ENCODE results near the gene LRRC14B.
"Not testable (repeated sequence)": the region's sequence is repeated elsewhere in the genome, so short reads cannot be mapped to it uniquely, and the experiment has no call there.

Gene LRRC14B

DNA sequence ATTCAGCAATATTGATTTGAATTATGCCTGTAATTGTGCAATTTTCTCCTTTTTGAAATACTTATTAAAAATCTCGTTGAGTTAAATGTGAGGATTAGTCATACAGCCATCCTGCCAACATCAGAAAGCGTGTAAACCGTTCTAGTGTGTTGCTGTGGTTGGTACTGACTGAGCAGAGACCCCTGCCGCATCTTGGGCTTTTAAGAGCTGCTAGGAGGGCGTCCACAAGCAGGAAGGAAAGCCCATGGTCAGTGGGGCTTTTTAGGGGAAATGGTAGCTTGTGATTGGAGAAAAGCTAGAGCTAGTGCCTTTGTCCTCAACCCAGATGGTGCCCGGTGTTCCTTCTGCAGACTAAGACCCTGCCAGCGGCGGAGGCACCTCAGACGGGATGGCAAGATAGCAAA is 28.2 kb downstream of the LRRC14B start:
- H3K9me3 ChIP-seq = no peaks in the 10 kb centered on the region
- TF ChIP-seq, protein P1, sequence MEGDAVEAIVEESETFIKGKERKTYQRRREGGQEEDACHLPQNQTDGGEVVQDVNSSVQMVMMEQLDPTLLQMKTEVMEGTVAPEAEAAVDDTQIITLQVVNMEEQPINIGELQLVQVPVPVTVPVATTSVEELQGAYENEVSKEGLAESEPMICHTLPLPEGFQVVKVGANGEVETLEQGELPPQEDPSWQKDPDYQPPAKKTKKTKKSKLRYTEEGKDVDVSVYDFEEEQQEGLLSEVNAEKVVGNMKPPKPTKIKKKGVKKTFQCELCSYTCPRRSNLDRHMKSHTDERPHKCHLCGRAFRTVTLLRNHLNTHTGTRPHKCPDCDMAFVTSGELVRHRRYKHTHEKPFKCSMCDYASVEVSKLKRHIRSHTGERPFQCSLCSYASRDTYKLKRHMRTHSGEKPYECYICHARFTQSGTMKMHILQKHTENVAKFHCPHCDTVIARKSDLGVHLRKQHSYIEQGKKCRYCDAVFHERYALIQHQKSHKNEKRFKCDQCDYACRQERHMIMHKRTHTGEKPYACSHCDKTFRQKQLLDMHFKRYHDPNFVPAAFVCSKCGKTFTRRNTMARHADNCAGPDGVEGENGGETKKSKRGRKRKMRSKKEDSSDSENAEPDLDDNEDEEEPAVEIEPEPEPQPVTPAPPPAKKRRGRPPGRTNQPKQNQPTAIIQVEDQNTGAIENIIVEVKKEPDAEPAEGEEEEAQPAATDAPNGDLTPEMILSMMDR (IDR thresholded peaks at IDR 0.05) = no peak
- peaks cover 15% of the 10 kb centered on the region for H3K27me3 ChIP-seq
- H3K27ac ChIP-seq = no peak overlapping the region
- peak overlapping the region; percentile 72 to 86 for H3K4me3 ChIP-seq (ENCODE audit: low read depth in 1 of 2, low read length in 1 of 2)
- H3K36me3 ChIP-seq = peaks cover 6% of the 10 kb centered on the region
- peaks cover 26 to 28% of the 10 kb centered on the region in 2 experiments for H3K4me1 ChIP-seq (ENCODE audit: control insufficient read depth in 1 of 2, insufficient read depth in 1 of 2, low read depth in 1 of 2, low read length in 1 of 2)

DNA sequence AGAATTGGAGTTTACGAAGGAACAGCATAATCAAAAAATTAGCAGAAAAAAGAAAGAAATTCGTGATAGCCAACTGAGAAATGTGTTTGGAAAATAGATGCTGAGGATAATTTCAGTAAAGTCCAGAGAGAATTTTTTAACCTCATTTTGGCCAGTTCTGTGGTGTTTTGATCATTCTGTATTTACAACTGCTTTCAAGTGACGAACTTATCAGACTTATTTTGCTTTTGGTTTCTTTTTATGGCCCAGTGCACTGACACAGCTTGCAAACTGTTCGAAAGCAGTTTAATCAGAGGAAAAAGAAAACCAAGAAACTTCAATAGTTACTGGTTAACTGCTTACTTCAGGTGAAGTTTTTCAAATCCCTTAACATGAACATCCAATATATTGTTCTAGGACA is 28.7 kb downstream of the LRRC14B start:
- Histone ChIP-seq H3K27me3 (peaks cover 15% of the 10 kb centered on the region), H3K9me3 (no peaks in the 10 kb centered on the region), H3K4me1 (ENCODE audit: control insufficient read depth in 1 of 2, insufficient read depth in 1 of 2, low read depth in 1 of 2, low read length in 1 of 2) (peaks cover 26 to 28% of the 10 kb centered on the region in 2 experiments), H3K4me3 (ENCODE audit: low read depth in 1 of 2, low read length in 1 of 2) (peak overlapping the region in 1 of 2 experiments; percentile 86), H3K36me3 (peaks cover 12% of the 10 kb centered on the region), H3K27ac (no peak overlapping the region)
- TF ChIP-seq, protein P1 (IDR thresholded peaks at IDR 0.05) = no peak

DNA sequence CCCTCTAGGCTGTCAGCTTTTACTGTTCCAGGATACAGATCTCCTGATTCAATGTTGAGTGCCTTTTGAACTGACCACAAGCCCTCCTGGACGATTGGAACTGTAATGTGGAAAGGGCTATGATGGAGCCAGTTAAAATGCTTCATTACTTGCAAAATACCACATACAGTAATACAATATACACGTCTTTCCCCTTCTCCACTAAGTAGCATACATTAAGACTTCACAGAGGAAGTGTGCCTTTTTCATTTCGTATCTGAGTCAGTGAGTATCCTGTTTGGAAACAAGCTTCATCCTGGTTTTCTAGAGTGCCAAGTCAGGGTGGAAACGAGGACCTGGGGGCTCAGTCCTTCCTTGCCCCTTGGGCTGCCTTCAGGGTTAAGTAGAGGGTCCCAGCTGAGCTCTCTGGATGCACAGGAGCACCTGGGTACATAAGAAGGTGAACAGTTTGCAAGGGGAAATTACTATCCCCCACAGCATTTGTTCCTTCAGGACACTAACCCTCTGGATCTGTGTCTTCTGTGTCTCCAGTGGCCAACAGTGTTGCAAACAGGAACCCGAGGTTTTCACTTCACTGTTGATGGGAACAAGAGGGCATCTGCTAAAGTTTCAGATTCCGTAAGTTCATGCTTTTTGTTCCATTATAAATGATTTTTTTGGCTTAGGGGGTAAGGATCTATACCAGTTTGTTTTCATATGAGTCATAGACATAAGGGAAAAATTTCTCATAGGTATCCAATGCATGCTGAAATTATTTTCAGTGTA is 31.8 kb downstream of the LRRC14B start:
- Histone ChIP-seq H3K36me3 (peaks cover 43% of the 10 kb centered on the region), H3K4me1 (ENCODE audit: control insufficient read depth in 1 of 2, insufficient read depth in 1 of 2, low read depth in 1 of 2, low read length in 1 of 2) (peaks cover 23 to 26% of the 10 kb centered on the region in 2 experiments), H3K27me3 (peaks cover 15% of the 10 kb centered on the region)
- H3K9me3 ChIP-seq; H3K27ac ChIP-seq; H3K4me3 ChIP-seq (ENCODE audit: low read depth in 1 of 2, low read length in 1 of 2): not testable (repeated sequence)

DNA sequence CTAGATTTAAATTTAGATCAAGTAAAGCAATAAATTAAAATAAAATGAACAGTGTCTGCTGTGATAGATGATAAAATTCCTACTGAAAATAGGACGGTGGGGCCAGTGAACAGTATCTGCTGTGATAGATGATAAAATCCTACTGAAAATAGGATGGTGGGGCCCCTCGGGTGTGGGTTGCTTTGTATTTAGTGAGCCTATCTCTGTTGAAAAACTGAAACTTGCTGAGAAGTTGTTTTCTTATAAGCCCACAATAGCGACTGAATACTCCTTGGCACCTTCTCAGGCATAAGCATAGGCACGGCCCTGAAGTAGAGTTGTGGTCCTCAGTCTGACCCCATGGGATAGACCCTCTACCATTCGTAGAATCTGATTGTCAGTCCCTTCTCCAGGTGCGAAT is 32.5 kb downstream of the LRRC14B start:
- Histone ChIP-seq H3K36me3 (peaks cover 50% of the 10 kb centered on the region), H3K27me3 (peaks cover 12% of the 10 kb centered on the region), H3K27ac (no peak overlapping the region), H3K9me3 (no peaks in the 10 kb centered on the region), H3K4me1 (ENCODE audit: control insufficient read depth in 1 of 2, insufficient read depth in 1 of 2, low read depth in 1 of 2, low read length in 1 of 2) (peaks cover 22 to 26% of the 10 kb centered on the region in 2 experiments), H3K4me3 (ENCODE audit: low read depth in 1 of 2, low read length in 1 of 2) (no peak overlapping the region)
- TF ChIP-seq, protein P1 (IDR thresholded peaks at IDR 0.05) = no peak

DNA sequence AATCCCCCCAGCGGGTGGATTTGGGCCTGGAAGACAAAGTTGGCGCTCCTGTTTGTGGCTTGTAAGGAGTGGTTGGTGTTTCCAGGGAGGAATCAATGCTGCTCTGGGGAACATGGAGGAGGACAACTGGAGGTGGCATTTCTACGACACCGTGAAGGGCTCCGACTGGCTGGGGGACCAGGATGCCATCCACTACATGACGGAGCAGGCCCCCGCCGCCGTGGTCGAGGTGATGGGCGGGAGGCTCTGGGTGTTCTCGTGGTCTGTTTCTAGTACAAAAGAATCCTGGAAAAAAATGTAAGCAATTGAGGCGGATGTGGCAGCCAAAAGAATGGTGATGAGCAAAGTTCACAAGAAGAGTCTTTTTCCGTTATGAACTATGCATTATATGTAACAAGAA is 34.0 kb downstream of the LRRC14B start:
- Histone ChIP-seq H3K27ac (no peak overlapping the region), H3K9me3 (no peaks in the 10 kb centered on the region), H3K4me3 (ENCODE audit: low read depth in 1 of 2, low read length in 1 of 2) (no peak overlapping the region), H3K27me3 (no peaks in the 10 kb centered on the region), H3K36me3 (peaks cover 65% of the 10 kb centered on the region), H3K4me1 (ENCODE audit: control insufficient read depth in 1 of 2, insufficient read depth in 1 of 2, low read depth in 1 of 2, low read length in 1 of 2) (peaks cover 6 to 11% of the 10 kb centered on the region in 2 experiments)
- TF ChIP-seq, protein P1 (IDR thresholded peaks at IDR 0.05) = no peak

DNA sequence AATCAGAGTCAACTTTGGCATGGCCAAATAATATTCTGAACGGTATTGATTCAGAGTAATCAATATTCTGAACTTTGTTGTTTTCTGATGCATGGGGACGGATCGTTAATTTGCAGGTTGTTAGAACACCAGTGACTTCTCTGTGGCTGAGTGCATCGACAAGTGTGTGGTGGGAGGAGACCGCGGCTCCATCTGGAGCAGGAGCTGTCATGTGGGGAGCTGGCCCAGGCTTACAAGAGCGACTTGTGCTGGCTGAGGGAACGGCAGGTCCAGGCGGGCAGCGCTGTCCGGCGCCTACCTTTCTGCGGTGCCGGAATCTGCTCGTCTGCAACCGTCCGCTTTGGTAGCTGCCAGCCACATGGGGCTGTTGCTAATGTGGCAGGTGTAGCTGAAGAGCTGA is 36.1 kb downstream of the LRRC14B start:
- H3K27me3 ChIP-seq; H3K4me3 ChIP-seq (ENCODE audit: low read depth in 1 of 2, low read length in 1 of 2); H3K27ac ChIP-seq; H3K9me3 ChIP-seq; H3K4me1 ChIP-seq (ENCODE audit: control insufficient read depth in 1 of 2, insufficient read depth in 1 of 2, low read depth in 1 of 2, low read length in 1 of 2): not testable (repeated sequence)
- peaks cover 84% of the 10 kb centered on the region for H3K36me3 ChIP-seq
